Measurements from ENCODE around the gene PPP1R3G. TPM values are rescaled to one million over a fixed set of nuclear protein-coding genes. Genes with fewer than 3 reads are reported as not detected.
"Not testable (repeated sequence)": the region's sequence is repeated elsewhere in the genome, so short reads cannot be mapped to it uniquely, and the experiment has no call there.

Gene PPP1R3G
- polyA plus RNA-seq, 2 of the 4 experiments (the other 2 are of a cell fraction) = 0.21 to 0.72 TPM

GRCh38 chr6:5119090-5119951 lies 34.2 kb downstream of the PPP1R3G start (continued):
- no peak for TF ChIP-seq CTCF (IDR thresholded peaks at IDR 0.05)
- no peak for TF ChIP-seq HOXA7 (CRISPR knock-in tag; IDR thresholded peaks at IDR 0.05)

GRCh38 chr6:5120011-5120410 lies 34.9 kb downstream of the PPP1R3G start:
- Histone ChIP-seq H3K4me1 (peaks cover 28% of the 10 kb centered on the region), H3K4me3 (no peak overlapping the region), H3K4me2 (no peak overlapping the region), H3K9me3 (no peaks in the 10 kb centered on the region), H3K27ac (no peak overlapping the region)
- WGBS (ENCODE audit: missing lambda C conversion rate) = 92% methylated on average over 10 of the region's 10 CpGs
- no peak for FAIRE-seq
- ChIA-PET CTCF (no interaction called here), POLR2A (no interaction called here)
- no peak for DNase-seq (ENCODE audit: low read depth in 1 of 2, low spot score in 1 of 2)
- TF ChIP-seq SREBF2 (IDR thresholded peaks at IDR 0.05) (no peak), HDAC2 (IDR thresholded peaks at IDR 0.05) (no peak), ATOH8 (CRISPR knock-in tag; IDR thresholded peaks at IDR 0.05; ENCODE audit: low read depth) (no peak), REST (IDR thresholded peaks at IDR 0.05) (no peak)
- TF ChIP-seq, protein P1, sequence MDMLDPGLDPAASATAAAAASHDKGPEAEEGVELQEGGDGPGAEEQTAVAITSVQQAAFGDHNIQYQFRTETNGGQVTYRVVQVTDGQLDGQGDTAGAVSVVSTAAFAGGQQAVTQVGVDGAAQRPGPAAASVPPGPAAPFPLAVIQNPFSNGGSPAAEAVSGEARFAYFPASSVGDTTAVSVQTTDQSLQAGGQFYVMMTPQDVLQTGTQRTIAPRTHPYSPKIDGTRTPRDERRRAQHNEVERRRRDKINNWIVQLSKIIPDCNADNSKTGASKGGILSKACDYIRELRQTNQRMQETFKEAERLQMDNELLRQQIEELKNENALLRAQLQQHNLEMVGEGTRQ (IDR thresholded peaks at IDR 0.05) = no peak
- TF ChIP-seq, protein P2, sequence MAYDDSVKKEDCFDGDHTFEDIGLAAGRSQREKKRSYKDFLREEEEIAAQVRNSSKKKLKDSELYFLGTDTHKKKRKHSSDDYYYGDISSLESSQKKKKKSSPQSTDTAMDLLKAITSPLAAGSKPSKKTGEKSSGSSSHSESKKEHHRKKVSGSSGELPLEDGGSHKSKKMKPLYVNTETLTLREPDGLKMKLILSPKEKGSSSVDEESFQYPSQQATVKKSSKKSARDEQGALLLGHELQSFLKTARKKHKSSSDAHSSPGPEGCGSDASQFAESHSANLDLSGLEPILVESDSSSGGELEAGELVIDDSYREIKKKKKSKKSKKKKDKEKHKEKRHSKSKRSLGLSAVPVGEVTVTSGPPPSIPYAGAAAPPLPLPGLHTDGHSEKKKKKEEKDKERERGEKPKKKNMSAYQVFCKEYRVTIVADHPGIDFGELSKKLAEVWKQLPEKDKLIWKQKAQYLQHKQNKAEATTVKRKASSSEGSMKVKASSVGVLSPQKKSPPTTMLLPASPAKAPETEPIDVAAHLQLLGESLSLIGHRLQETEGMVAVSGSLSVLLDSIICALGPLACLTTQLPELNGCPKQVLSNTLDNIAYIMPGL (CRISPR knock-in tag; IDR thresholded peaks at IDR 0.05; ENCODE audit: borderline replicate concordance) = no peak
- TF ChIP-seq, protein P3, sequence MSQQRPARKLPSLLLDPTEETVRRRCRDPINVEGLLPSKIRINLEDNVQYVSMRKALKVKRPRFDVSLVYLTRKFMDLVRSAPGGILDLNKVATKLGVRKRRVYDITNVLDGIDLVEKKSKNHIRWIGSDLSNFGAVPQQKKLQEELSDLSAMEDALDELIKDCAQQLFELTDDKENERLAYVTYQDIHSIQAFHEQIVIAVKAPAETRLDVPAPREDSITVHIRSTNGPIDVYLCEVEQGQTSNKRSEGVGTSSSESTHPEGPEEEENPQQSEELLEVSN (IDR thresholded peaks at IDR 0.05; ENCODE audit: borderline replicate concordance, low read depth) = no peak
- ATAC-seq = no peak

DNA sequence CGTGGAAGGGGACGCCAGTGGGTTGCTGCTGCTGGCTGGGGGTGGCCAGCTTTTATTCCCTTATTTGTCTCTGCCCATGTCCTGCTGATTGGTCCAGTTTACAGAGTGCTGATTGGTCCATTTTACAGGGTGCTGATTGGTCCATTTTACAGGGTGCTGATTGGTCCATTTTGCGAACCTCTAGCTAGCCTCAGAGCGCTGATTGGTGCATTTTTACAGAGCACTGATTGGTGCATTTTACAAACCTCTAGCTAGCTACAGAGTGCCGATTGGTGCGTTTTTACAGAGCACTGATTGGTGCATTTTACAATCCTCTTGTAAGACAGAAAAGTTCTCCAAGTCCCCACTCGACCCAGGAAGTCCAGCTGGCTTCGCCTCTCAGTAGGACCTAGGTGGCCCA lies 35.4 kb downstream of the PPP1R3G start:
- H3K4me1 ChIP-seq = peaks cover 30% of the 10 kb centered on the region
- H3K4me2 ChIP-seq; H3K9me3 ChIP-seq; FAIRE-seq; POLR2A ChIA-PET; DNase-seq (ENCODE audit: low read depth in 1 of 2, low spot score in 1 of 2); ATAC-seq; H3K4me3 ChIP-seq; CTCF ChIA-PET; H3K27ac ChIP-seq: not testable (repeated sequence)
- WGBS (ENCODE audit: missing lambda C conversion rate) = 94% methylated on average over 7 of the region's 8 CpGs
